Dedifferentiated amniotic fluid mesenchymal stem cell (primary cell): ENCODE results near the gene GNB1.

Source experiments
- DNase-seq: peaks from one replicate; pipeline ENCODE4 v3.0.0-alpha.2; 2016; ENCODE audit errors: extremely low spot score

GNB1 gene

GRCh38 chr1:1827089-1827848 lies 63.6 kb downstream of the GNB1 start:
- DNase-seq, result no peak

GRCh38 chr1:1826356-1827088 lies 64.4 kb downstream of the GNB1 start:
- DNase-seq, result no peak

- no peak for DNase-seq
Measured at GRCh38 chr1:1825217-1825616, 65.7 kb downstream of the GNB1 start.

GRCh38 chr1:1819762-1820161 lies 71.1 kb downstream of the GNB1 start:
- DNase-seq, result no peak

- no peak for DNase-seq
Measured at GRCh38 chr1:1817221-1817620, 73.7 kb downstream of the GNB1 start.

GRCh38 chr1:1815606-1816281 lies 75.1 kb downstream of the GNB1 start:
- DNase-seq, result no peak

- no peak for DNase-seq
Measured at GRCh38 chr1:1809489-1809888, 81.4 kb downstream of the GNB1 start.

GRCh38 chr1:1808206-1808605 lies 82.7 kb downstream of the GNB1 start:
- DNase-seq, result no peak

GRCh38 chr1:1806890-1807289 lies 84.0 kb downstream of the GNB1 start:
- no peak for DNase-seq

- DNase-seq, result no peak
Measured at GRCh38 chr1:1804301-1804700, 86.6 kb downstream of the GNB1 start.

GRCh38 chr1:1802871-1803270 lies 88.0 kb downstream of the GNB1 start:
- DNase-seq, result no peak

- no peak for DNase-seq
Measured at GRCh38 chr1:1799716-1800115, 91.2 kb downstream of the GNB1 start.

- no peak for DNase-seq
Measured at GRCh38 chr1:1797731-1798341, 93.1 kb downstream of the GNB1 start.

GRCh38 chr1:1796466-1796865 lies 94.4 kb downstream of the GNB1 start:
- no peak for DNase-seq

- DNase-seq, result no peak
Measured at GRCh38 chr1:1794999-1795398, 95.9 kb downstream of the GNB1 start.

GRCh38 chr1:1793481-1794244 lies 97.2 kb downstream of the GNB1 start:
- no peak for DNase-seq

GRCh38 chr1:1788646-1789431 lies 102.0 kb downstream of the GNB1 start:
- DNase-seq, result no peak

- no peak for DNase-seq
Measured at GRCh38 chr1:1788136-1788535, 102.8 kb downstream of the GNB1 start.

- DNase-seq, result no peak
Measured at GRCh38 chr1:1786836-1787605, 103.9 kb downstream of the GNB1 start.

- no peak for DNase-seq
Measured at GRCh38 chr1:1785666-1786065, 105.2 kb downstream of the GNB1 start.
